Activated CD4-positive, alpha-beta T cell treated with anti-CD3 and anti-CD28 coated beads, Interleukin-2, amount 50 U/mL, for 48 hours (primary cell): Measurements from ENCODE around the gene CYLD.

Source experiments
- DNase-seq, 2 experiments: peaks; one replicate each; pipeline ENCODE4 v3.0.0-alpha.2; 2020

Gene CYLD

DNA sequence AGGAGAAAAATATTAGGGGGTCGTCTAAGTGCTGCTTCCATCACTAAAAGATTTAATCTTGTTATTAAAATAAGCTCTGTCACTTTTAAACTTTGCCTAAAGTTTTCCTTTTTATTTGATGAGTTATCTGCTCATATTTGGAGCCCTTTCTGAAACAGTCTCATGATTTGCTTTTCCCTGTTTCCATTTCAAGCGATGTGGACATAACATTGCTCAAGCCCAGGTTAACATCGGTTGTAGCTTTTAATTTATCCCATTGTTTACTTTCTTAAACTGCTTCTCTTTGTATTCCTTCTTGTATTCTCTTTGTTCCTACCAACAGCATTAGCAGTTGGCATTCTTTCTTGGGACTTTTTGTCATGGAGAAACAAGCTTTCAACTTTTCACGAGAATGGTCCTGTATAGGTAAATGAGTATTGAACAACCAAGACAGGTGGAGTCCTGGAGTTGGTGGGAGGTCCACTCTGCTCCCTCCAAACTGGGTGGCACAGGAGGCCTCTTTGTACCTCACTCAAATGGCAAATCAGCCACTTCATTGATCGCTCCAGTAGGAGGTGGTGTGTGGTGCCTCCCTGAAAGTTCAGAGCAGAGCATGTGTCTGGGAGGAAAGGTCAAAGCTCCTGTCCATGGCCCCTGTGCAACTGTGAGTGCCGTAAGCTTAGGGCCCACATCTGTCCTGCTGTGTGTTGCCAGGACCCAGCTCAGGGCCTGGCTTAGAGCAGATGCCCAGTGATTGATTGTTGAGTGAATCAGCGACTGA lies 107.0 kb downstream of the CYLD start:
- DNase-seq = no peak
